DLD1 (cell line): ENCODE data around the gene TGFA.

Experiments used
- in situ Hi-C: cut with HindIII; loops from 2 replicates; pipeline ENCODE4 v1.10.0; 2017; ENCODE audit warnings: low sequenced_read_pairs

The TGFA gene

GRCh38 chr2:70467831-70468779, 85.5 kb downstream of the TGFA start:
- in situ Hi-C loops: loop anchor here (25.0 kb wide), 1 partner anchor 169 kb away; no protein-coding TSS in a partner anchor

GRCh38 chr2:70467237-70467636, 86.4 kb downstream of the TGFA start:
- in situ Hi-C loops: loop anchor here (25.0 kb wide), 1 partner anchor 170 kb away; no protein-coding TSS in a partner anchor

GRCh38 chr2:70466647-70467046, 87.0 kb downstream of the TGFA start:
- in situ Hi-C loops: loop anchor here (25.0 kb wide), 1 partner anchor 171 kb away; no protein-coding TSS in a partner anchor

GRCh38 chr2:70463997-70464396, 89.6 kb downstream of the TGFA start:
- in situ Hi-C loops: loop anchor here (5.0 to 25.0 kb wide), 3 partner anchors 67 to 173 kb away; no protein-coding TSS in a partner anchor

- in situ Hi-C loops: loop anchor here (5.0 to 25.0 kb wide), 3 partner anchors 66 to 174 kb away; no protein-coding TSS in a partner anchor
Measured at GRCh38 chr2:70463581-70463980, 90.0 kb downstream of the TGFA start.

GRCh38 chr2:70461981-70462876, 91.4 kb downstream of the TGFA start:
- in situ Hi-C loops: loop anchor here (5.0 to 25.0 kb wide), 3 partner anchors 65 to 175 kb away; no protein-coding TSS in a partner anchor

GRCh38 chr2:70461414-70461813, 92.2 kb downstream of the TGFA start:
- in situ Hi-C loops: loop anchor here (5.0 to 25.0 kb wide), 3 partner anchors 64 to 176 kb away; no protein-coding TSS in a partner anchor

- in situ Hi-C loops: loop anchor here (5.0 to 25.0 kb wide), 3 partner anchors 63 to 177 kb away; no protein-coding TSS in a partner anchor
Measured at GRCh38 chr2:70460333-70460732, 93.3 kb downstream of the TGFA start.

GRCh38 chr2:70458661-70459060, 95.0 kb downstream of the TGFA start:
- in situ Hi-C loops: loop anchor here (25.0 kb wide), 1 partner anchor 179 kb away; no protein-coding TSS in a partner anchor

GRCh38 chr2:70456585-70457495, 96.8 kb downstream of the TGFA start:
- in situ Hi-C loops: loop anchor here (25.0 kb wide), 1 partner anchor 180 kb away; no protein-coding TSS in a partner anchor

- in situ Hi-C loops: loop anchor here (25.0 kb wide), 1 partner anchor 182 kb away; no protein-coding TSS in a partner anchor
Measured at GRCh38 chr2:70454936-70455544, 98.6 kb downstream of the TGFA start.

GRCh38 chr2:70450641-70451250, 102.9 kb downstream of the TGFA start:
- in situ Hi-C loops: loop anchor here (25.0 kb wide), 1 partner anchor 187 kb away; no protein-coding TSS in a partner anchor

- in situ Hi-C loops: no loop called here
Measured at GRCh38 chr2:70448041-70448440, 105.6 kb downstream of the TGFA start.

- in situ Hi-C loops: loop anchor here (5.0 kb wide), 1 partner anchor 51 kb away; no protein-coding TSS in a partner anchor
Measured at GRCh38 chr2:70443726-70444125, 109.9 kb downstream of the TGFA start.

- in situ Hi-C loops: loop anchor here (5.0 kb wide), 1 partner anchor 51 kb away; no protein-coding TSS in a partner anchor
Measured at GRCh38 chr2:70443078-70443465, 110.6 kb downstream of the TGFA start.

- in situ Hi-C loops: loop anchor here (5.0 kb wide), 1 partner anchor 50 kb away; no protein-coding TSS in a partner anchor
Measured at GRCh38 chr2:70442301-70443077, 111.1 kb downstream of the TGFA start.

- in situ Hi-C loops: loop anchor here (5.0 kb wide), 1 partner anchor 48 kb away; no protein-coding TSS in a partner anchor
Measured at GRCh38 chr2:70440621-70441020, 113.0 kb downstream of the TGFA start.

GRCh38 chr2:70435138-70435537, 118.5 kb downstream of the TGFA start:
- in situ Hi-C loops: no loop called here
